ENCODE data around the gene GPR21. TPM values are rescaled to one million over a fixed set of nuclear protein-coding genes. Genes with fewer than 3 reads are reported as not detected.

GPR21 gene, protein sequence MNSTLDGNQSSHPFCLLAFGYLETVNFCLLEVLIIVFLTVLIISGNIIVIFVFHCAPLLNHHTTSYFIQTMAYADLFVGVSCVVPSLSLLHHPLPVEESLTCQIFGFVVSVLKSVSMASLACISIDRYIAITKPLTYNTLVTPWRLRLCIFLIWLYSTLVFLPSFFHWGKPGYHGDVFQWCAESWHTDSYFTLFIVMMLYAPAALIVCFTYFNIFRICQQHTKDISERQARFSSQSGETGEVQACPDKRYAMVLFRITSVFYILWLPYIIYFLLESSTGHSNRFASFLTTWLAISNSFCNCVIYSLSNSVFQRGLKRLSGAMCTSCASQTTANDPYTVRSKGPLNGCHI
- 1 to 10 TPM; 1.4 to 3.0 TPM for total RNA-seq

DNA sequence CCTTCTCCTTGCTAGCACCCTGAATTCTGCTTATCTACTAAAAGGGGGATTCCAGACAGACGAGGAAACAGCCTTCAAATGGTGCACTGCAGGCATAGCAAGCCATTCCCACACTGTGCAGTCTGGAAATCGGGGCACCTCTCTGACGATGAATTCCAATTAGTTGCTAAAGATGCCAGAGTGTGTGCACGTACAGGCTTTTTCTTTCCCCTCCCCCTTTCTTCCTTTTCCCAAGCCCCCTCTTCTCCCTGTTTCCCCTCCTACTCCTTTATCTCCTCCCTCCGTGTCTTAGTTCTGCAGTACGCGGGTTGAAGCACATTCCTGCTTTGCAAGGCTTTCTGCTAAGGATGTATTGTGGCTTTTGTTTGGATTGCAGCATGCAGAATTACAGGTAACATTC, at the start of gene GPR21:
GPR21 (plus strand) TSS at position 316 of the 400 bp plus-strand sequence. CDS start 900 bp downstream, outside the sequence.
- H3K9me3 Mint-ChIP-seq, result no peaks in the 10 kb centered on the region
- H3K27me3 Mint-ChIP-seq, result no peaks in the 10 kb centered on the region
- H3K27ac Mint-ChIP-seq, result no peak within 1 kb of the TSS
- no peak for DNase-seq (ENCODE audit: low spot score)
- no peak within 1 kb of the TSS for H3K4me3 Mint-ChIP-seq
- no peak for ATAC-seq
- peaks cover 5 to 8% of the 10 kb centered on the region in 2 donors for H3K4me1 Mint-ChIP-seq (ENCODE audit: low read depth in 2 of 2)
- H3K36me3 Mint-ChIP-seq, result peaks cover 9% of the 10 kb centered on the region

DNA sequence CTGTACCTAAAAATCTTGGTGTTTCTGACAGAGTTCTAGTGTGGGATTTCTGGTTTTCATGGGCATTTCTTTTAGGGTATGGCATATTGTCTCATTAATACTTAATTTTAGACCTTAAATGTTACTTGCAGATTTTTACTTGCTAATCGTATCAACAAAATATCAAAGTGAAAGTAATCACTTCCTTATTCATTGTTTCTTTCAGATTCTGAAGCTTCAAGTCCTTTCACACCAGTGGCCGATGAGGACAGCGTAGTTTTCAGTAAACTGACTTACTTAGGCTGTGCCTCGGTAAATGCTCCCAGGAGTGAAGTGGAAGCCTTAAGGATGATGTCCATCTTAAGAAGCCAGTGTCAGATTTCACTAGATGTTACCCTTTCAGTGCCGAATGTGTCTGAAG, 47.5 kb upstream of the GPR21 start:
- DNase-seq (ENCODE audit: low spot score) (no peak), ATAC-seq (no peak)
- Mint-ChIP-seq H3K27ac (no peak overlapping the region), H3K4me1 (ENCODE audit: low read depth in 2 of 2) (peaks cover 2 to 6% of the 10 kb centered on the region in 2 donors), H3K27me3 (no peaks in the 10 kb centered on the region), H3K9me3 (no peaks in the 10 kb centered on the region), H3K36me3 (peaks cover 6% of the 10 kb centered on the region), H3K4me3 (no peak overlapping the region)

DNA sequence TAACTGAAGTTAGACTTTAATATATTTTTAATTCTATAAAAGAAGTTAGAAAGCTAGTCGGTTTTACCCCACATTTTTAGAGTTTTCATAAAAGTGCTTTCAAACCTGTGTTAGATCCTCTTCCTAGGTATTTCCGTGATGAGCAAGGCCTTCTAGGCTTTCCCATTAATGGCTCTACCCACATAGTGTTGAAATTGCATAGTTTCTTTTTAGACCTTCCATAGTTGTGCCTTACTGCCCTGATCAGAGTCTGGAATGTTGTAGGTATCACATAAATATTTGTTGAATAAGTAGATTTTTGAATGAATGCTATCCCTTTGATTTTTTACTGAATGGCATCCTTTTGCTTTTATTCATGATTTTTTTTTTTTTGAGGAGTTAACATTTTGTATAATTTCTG, 45.3 kb upstream of the GPR21 start:
- Mint-ChIP-seq H3K27me3 (no peaks in the 10 kb centered on the region), H3K4me3 (no peak overlapping the region), H3K9me3 (no peaks in the 10 kb centered on the region), H3K36me3 (peaks cover 6% of the 10 kb centered on the region), H3K4me1 (ENCODE audit: low read depth in 2 of 2) (peaks cover 2 to 6% of the 10 kb centered on the region in 2 donors), H3K27ac (no peak overlapping the region)
- no peak for ATAC-seq
- no peak for DNase-seq (ENCODE audit: low spot score)

DNA sequence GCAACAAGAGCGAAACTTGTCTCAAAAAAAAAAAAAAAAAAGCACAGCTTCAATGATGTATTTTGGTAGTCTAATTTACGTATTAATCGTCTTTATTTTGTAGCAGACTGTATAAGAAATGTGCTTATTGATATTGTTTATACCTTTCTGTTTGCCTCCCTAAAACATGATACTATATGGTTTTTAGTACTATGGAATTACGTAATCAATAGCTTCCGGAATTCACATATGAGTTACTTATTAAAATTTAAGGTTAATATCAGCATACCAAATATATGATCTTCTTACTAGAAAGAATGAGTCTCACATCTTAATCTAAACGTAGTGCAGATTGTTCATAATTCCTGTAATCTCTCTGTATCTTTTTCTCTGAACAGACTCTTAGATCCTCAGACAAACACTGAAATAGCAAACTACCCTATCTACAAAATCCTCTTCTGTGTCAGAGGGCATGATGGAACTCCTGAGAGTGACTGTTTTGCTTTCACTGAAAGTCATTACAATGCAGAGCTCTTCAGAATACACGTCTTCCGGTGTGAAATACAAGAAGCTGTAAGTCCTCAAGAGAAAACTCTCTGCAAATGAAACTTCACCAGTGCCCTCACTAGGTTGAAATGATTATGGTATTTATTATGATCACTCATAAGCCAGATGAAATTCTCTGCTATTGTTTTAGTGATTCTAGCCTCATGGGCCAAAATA, 44.4 kb upstream of the GPR21 start:
- H3K27me3 Mint-ChIP-seq, result no peaks in the 10 kb centered on the region
- ATAC-seq, result peak in 1 of 2 donors; percentile 88
- H3K36me3 Mint-ChIP-seq, result peaks cover 6% of the 10 kb centered on the region
- DNase-seq (ENCODE audit: low spot score), result no peak
- H3K9me3 Mint-ChIP-seq, result no peaks in the 10 kb centered on the region
- peaks cover 2 to 6% of the 10 kb centered on the region in 2 donors for H3K4me1 Mint-ChIP-seq (ENCODE audit: low read depth in 2 of 2)
- peak overlapping the region; percentile 51 to 76 for H3K27ac Mint-ChIP-seq
- peak overlapping the region; percentile 21 for H3K4me3 Mint-ChIP-seq

DNA sequence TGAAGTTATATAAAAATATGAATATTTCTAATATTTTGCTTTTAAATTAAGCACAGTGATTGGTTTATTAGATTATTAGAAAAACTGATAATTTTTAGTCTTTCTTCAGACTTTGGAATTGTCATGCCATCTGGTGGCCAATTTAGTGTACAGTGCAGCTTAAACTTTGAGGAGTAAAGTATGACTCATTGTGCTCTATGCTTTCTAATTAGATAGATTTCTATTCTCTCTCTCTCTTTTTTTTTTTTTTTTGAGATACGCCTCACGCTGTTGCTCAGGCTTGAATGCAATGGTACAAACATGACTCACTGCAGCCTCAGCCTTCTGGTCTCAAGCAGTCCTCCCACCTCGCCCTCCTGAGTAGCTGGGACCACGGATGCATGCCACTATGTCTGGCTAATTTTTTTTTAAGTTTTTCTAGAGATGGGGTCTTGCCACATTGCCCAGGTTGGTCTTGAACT, 42.1 kb upstream of the GPR21 start:
- DNase-seq (ENCODE audit: low spot score) (no peak), ATAC-seq (peak; percentile 67 to 77)
- Mint-ChIP-seq H3K9me3 (no peaks in the 10 kb centered on the region), H3K4me1 (ENCODE audit: low read depth in 2 of 2) (peaks cover 2 to 6% of the 10 kb centered on the region in 2 donors), H3K27me3 (no peaks in the 10 kb centered on the region), H3K36me3 (no peaks in the 10 kb centered on the region), H3K27ac (no peak overlapping the region), H3K4me3 (no peak overlapping the region)

DNA sequence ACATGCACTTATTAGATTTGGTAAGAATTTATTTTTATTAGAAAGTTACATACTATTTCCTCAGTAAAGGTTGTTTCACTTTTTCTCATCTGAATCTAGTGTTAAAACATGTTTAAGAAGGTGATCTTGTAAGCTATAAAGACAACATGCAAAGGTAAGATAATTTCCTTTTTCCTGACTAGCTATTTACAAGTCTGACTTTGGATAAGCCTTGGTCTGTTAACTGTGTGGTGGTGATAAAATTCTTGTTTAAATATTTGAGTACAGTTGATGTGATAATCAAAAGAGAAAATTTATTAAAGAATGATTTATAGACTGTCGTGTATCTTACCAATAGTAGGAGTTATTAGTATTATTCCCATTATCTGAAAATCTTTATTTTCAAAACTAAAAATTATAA, 36.9 kb upstream of the GPR21 start:
- H3K9me3 Mint-ChIP-seq, result no peaks in the 10 kb centered on the region
- ATAC-seq (no peak), DNase-seq (ENCODE audit: low spot score) (no peak)
- no peak overlapping the region for H3K27ac Mint-ChIP-seq
- no peaks in the 10 kb centered on the region for H3K4me1 Mint-ChIP-seq (ENCODE audit: low read depth in 2 of 2)
- H3K27me3 Mint-ChIP-seq, result no peaks in the 10 kb centered on the region
- H3K36me3 Mint-ChIP-seq, result peaks cover 19% of the 10 kb centered on the region
- no peak overlapping the region for H3K4me3 Mint-ChIP-seq

DNA sequence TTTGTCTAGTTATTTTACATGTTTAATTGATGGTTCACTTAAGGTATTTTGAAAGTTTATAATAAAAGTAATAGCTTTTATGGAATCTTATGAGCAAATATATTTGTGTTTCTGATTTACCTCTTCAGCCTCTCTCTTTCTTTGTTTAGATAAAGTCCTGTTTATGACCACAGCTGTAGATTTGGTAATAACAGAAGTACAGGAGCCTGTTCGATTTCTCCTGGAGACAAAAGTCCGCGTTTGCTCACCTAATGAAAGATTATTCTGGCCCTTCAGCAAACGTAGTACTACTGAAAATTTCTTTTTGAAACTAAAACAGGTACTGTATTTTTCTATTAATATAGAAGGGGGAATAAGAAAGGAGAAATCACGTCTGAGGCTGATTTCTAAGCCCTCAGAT, 35.0 kb upstream of the GPR21 start:
- H3K9me3 Mint-ChIP-seq, result no peaks in the 10 kb centered on the region

DNA sequence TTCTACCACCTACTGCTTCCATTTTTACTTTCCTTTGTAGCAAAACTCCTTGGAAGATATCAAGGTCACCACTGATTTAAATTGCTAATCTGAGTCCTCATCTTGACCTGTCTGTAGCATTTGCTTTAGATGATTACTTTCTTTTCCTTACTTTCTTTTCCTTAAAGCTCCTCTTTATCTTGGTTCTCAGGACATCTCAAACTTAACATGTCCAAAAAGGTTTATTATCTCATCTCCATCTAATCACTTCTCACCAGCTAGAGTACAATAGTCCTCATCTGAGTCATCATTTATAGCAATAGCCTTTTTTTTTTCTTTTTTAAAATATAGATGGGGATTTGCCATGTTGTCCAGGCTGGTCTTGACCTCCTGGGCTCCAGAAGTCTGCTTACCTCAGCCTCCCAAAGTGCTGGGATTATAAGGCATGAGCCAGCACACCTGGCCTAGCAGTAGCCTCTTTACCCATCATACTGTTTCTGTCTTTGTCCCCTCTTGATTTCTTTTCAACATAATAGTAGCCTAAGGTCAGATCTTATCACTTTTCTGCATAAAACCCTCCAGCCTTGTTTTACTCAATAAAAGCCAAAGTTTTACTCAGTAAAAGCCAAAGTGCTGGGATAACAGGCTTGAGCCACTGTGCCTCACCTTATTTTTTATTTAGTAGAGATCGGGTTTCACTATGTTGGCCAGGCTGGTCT, 32.9 kb upstream of the GPR21 start:
- ATAC-seq (no peak), DNase-seq (ENCODE audit: low spot score) (no peak)
- Mint-ChIP-seq H3K4me3 (no peak overlapping the region), H3K9me3 (no peaks in the 10 kb centered on the region), H3K27me3 (no peaks in the 10 kb centered on the region), H3K36me3 (peaks cover 19% of the 10 kb centered on the region), H3K27ac (no peak overlapping the region), H3K4me1 (ENCODE audit: low read depth in 2 of 2) (no peaks in the 10 kb centered on the region)

More for the DNA sequence above, 35.0 kb upstream of the GPR21 start:
- Mint-ChIP-seq H3K36me3 (peaks cover 19% of the 10 kb centered on the region), H3K4me3 (no peak overlapping the region), H3K27me3 (no peaks in the 10 kb centered on the region), H3K4me1 (ENCODE audit: low read depth in 2 of 2) (no peaks in the 10 kb centered on the region), H3K27ac (no peak overlapping the region)
- ATAC-seq (no peak), DNase-seq (ENCODE audit: low spot score) (no peak)

DNA sequence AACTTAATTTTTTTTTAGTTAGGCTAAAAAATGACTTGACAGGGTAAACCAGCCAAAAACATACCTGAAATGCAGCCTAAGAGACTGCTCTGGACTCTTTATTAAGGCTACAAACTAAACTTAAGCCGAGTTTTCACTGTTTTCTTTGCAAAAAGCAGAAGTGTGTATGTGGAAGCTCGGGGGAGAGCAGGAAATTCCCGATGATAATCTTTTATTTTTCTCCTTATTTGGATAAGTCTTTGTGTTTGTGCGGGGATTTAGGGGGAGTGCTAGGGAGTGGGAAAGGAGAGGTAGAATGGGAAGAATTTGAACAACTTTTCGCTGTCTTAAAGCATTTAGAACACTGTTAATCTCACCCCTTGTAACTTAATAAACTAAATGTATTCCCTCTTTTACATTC, 30.7 kb upstream of the GPR21 start:
- Mint-ChIP-seq H3K4me1 (ENCODE audit: low read depth in 2 of 2) (no peaks in the 10 kb centered on the region), H3K9me3 (no peaks in the 10 kb centered on the region), H3K27me3 (no peaks in the 10 kb centered on the region), H3K36me3 (peaks cover 26% of the 10 kb centered on the region), H3K27ac (no peak overlapping the region), H3K4me3 (no peak overlapping the region)
- ATAC-seq (no peak), DNase-seq (ENCODE audit: low spot score) (no peak)

DNA sequence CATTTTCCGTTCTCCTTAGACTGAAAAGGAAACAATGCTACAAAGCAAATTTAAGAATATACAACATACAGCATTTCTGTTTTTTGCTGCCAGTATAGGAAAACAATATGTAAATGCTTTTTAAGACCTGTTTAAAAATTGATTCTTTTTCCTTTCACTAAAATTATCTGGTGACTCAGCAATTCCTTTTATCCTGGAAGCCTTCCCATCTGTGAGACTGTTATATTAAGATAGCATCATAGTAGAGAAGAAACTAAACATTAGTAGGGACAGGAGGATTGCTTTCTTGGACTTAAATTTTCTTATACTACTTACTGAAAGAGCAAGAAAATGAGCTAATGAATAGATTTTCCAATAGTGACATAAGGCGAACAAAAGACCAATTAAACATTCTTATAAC, 30.0 kb upstream of the GPR21 start:
- DNase-seq (ENCODE audit: low spot score) (no peak), ATAC-seq (no peak)
- no peak overlapping the region for H3K4me3 Mint-ChIP-seq
- no peaks in the 10 kb centered on the region for H3K4me1 Mint-ChIP-seq (ENCODE audit: low read depth in 2 of 2)
- no peaks in the 10 kb centered on the region for H3K9me3 Mint-ChIP-seq
- H3K36me3 Mint-ChIP-seq, result peaks cover 26% of the 10 kb centered on the region
- no peaks in the 10 kb centered on the region for H3K27me3 Mint-ChIP-seq
- H3K27ac Mint-ChIP-seq, result no peak overlapping the region

DNA sequence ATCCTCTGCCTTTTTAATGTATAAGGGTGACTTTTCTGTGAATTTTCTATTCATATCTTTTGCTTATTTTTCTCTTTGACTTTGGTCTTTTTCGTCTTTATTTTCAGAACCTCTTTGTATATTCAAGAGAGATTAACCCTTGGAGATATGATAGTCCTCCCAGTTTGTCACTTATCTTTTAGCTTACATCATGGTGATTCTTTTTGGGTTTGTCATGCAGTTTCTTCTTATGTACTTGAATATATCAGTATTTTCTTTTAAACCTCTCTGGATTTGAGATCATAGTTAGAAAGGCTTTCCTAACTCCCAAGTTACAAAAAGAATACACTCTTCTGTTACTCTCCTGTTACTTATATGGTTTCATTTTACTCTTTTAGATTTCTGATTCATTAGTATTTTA, 27.5 kb upstream of the GPR21 start:
- ATAC-seq, result no peak
- peaks cover 13% of the 10 kb centered on the region for H3K36me3 Mint-ChIP-seq
- H3K4me1 Mint-ChIP-seq (ENCODE audit: low read depth in 2 of 2), result no peaks in the 10 kb centered on the region
- H3K27me3 Mint-ChIP-seq, result no peaks in the 10 kb centered on the region
- no peak overlapping the region for H3K4me3 Mint-ChIP-seq
- no peak for DNase-seq (ENCODE audit: low spot score)
- no peaks in the 10 kb centered on the region for H3K9me3 Mint-ChIP-seq
- no peak overlapping the region for H3K27ac Mint-ChIP-seq

DNA sequence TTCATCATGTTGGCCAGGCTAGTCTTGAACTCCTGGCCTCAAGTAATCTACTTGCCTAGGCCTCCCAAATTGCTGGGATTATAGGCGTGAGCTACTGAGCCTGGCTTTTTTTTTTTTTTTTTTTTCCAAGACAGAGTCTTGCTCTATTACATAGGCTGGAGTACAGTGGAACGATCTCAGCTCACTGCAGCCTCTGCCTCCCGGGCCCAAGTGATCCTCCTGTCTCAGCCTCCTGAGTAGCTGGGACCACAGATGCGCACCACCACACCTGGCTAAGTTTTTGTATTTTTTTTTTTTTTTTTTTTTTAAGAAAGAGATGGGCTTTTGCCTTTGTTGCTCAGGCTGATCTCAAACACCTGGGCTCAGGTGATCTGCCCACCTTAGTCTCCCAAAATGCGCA, 26.2 kb upstream of the GPR21 start:
- ATAC-seq (no peak), DNase-seq (ENCODE audit: low spot score) (no peak)
- H3K4me3 Mint-ChIP-seq, result no peak overlapping the region
- H3K4me1 Mint-ChIP-seq (ENCODE audit: low read depth in 2 of 2), result no peaks in the 10 kb centered on the region
- no peaks in the 10 kb centered on the region for H3K9me3 Mint-ChIP-seq
- H3K27me3 Mint-ChIP-seq, result no peaks in the 10 kb centered on the region
- H3K36me3 Mint-ChIP-seq, result peaks cover 13% of the 10 kb centered on the region
- no peak overlapping the region for H3K27ac Mint-ChIP-seq

DNA sequence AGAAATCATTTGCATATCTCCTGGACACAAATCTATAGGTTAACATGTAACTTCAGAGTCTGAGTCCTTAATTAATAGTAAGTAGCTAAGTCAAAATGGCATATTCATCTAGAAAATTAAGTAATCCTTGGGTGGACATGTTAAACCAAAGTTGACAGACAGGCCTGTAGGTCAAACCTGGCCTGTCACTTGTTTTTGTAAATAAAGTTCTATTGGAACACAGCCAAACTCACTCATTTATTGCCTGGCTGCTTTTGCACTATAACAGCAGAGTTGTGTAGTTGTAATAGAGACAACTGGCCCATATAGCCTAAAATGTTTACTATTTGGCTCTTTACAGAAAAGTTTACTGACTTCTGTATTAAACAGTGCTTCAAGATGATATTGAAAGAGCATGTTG, 24.6 kb upstream of the GPR21 start:
- no peaks in the 10 kb centered on the region for H3K4me1 Mint-ChIP-seq (ENCODE audit: low read depth in 2 of 2)
- H3K9me3 Mint-ChIP-seq, result no peaks in the 10 kb centered on the region
- H3K36me3 Mint-ChIP-seq, result peaks cover 17% of the 10 kb centered on the region
- DNase-seq (ENCODE audit: low spot score) (no peak), ATAC-seq (no peak)
- no peaks in the 10 kb centered on the region for H3K27me3 Mint-ChIP-seq
- no peak overlapping the region for H3K27ac Mint-ChIP-seq
- H3K4me3 Mint-ChIP-seq, result no peak overlapping the region

DNA sequence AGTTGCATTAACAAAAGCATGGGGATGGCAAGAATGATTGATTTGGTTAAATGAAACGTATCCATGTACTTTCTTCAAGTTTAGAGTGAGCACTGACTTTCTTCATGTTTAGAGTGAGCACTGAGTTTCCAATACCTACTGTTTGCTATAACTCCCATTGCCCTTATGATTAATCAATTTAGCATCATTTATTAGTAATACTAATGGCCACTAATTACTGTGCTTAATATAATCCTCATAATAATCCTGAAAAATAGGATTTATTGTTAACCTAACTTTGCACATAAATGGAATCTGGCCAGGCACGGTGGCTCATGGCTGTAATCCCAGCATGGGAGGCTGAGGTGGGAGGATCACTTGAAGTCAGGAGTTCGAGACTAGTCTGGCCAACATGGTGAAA, 22.1 kb upstream of the GPR21 start:
- Mint-ChIP-seq H3K27me3 (no peaks in the 10 kb centered on the region), H3K4me1 (ENCODE audit: low read depth in 2 of 2) (no peaks in the 10 kb centered on the region), H3K36me3 (peaks cover 17% of the 10 kb centered on the region), H3K4me3 (no peak overlapping the region), H3K9me3 (no peaks in the 10 kb centered on the region), H3K27ac (no peak overlapping the region)
- ATAC-seq (no peak), DNase-seq (ENCODE audit: low spot score) (no peak)

Measured in natural killer cell treated with Interleukin-12 subunit alpha and Interleukin-12 subunit beta and Interleukin-15 and Interleukin-18, amount 100 ng/mL, for 72 hours (primary cell).